NCI-H345 (cell line): Measurements from ENCODE around the gene ZC3H12C.

ENCODE experiments used
- DNase-seq: peaks from one replicate; lab custom pipeline; 2025; lab: John Stamatoyannopoulos, UW

ZC3H12C gene

GRCh38 chr11:110077346-110077745, 15.8 kb upstream of the ZC3H12C start:
- no peak for DNase-seq

- no peak for DNase-seq
These were observed 15.3 kb upstream of the ZC3H12C start for GRCh38 chr11:110077831-110078325.

GRCh38 chr11:110078923-110079544, 14.2 kb upstream of the ZC3H12C start:
- DNase-seq: no peak

- no peak for DNase-seq
These were observed 13.5 kb upstream of the ZC3H12C start for GRCh38 chr11:110079726-110080125.

GRCh38 chr11:110081462-110082376, 11.5 kb upstream of the ZC3H12C start:
- no peak for DNase-seq

- no peak for DNase-seq
These were observed 10.3 kb upstream of the ZC3H12C start for GRCh38 chr11:110082899-110083298.

GRCh38 chr11:110085255-110085838, 7.8 kb upstream of the ZC3H12C start:
- no peak for DNase-seq

GRCh38 chr11:110086892-110087309, 6.3 kb upstream of the ZC3H12C start:
- no peak for DNase-seq

- DNase-seq: no peak
These were observed 5.2 kb upstream of the ZC3H12C start for GRCh38 chr11:110087812-110088534.

GRCh38 chr11:110088535-110089344, 4.5 kb upstream of the ZC3H12C start:
- no peak for DNase-seq

- DNase-seq: no peak
These were observed 3.4 kb upstream of the ZC3H12C start for GRCh38 chr11:110089617-110090282.

GRCh38 chr11:110090466-110091026, 2.6 kb upstream of the ZC3H12C start:
- DNase-seq: no peak

GRCh38 chr11:110092111-110092514, 1.1 kb upstream of the ZC3H12C start:
- DNase-seq: peak; percentile 34

GRCh38 chr11:110093407-110094297, 460 bp downstream of the ZC3H12C start:
- peak; percentile 75 for DNase-seq

GRCh38 chr11:110094298-110095285, 1.4 kb downstream of the ZC3H12C start:
- DNase-seq: no peak

GRCh38 chr11:110095554-110095953, 2.4 kb downstream of the ZC3H12C start:
- DNase-seq: no peak

- peak; percentile 71 for DNase-seq
These were observed 3.3 kb downstream of the ZC3H12C start for GRCh38 chr11:110096496-110096895.

GRCh38 chr11:110097459-110098012, 4.3 kb downstream of the ZC3H12C start:
- no peak for DNase-seq
